ENCODE results near the gene PEAK1. TPM values are rescaled to one million over a fixed set of nuclear protein-coding genes. Genes with fewer than 3 reads are reported as not detected.

The PEAK1 gene
- total RNA-seq, 1 experiment from 2014 or later: 21.2 TPM

GRCh38 chr15:77135181-77135580, 284.7 kb downstream of the PEAK1 start:
- no peak overlapping the region for H3K23ac ChIP-seq (ENCODE audit: insufficient read length, low read depth, low read length)
- Mint-ChIP-seq H3K27me3 (ENCODE audit: low read depth) (no peaks in the 10 kb centered on the region; the same call in 1 of the 2 replicates), H3K36me3 (ENCODE audit: insufficient read depth in 1 of 3, low read depth in 3 of 3) (peaks cover 37 to 42% (median 41%) of the 10 kb centered on the region in 3 experiments), H3K9me3 (peaks cover 12 to 20% of the 10 kb centered on the region in 2 experiments), H3K4me3 (no peak overlapping the region), H3K4me1 (peaks cover 13 to 14% of the 10 kb centered on the region in 2 experiments), H3K27ac (no peak overlapping the region)
- WGBS (ENCODE audit: extremely low coverage, insufficient read length, low lambda C conversion rate): no CpG with 5 or more reads among the region's 4 CpGs
- H3K9ac ChIP-seq (ENCODE audit: extremely low read depth, insufficient read length, low read length): no peak overlapping the region
- H4K5ac ChIP-seq (ENCODE audit: insufficient read length, low read depth, low read length): no peak overlapping the region
- no peak overlapping the region for H2BK12ac ChIP-seq (ENCODE audit: insufficient read length, low read depth, low read length)
- H3K27ac ChIP-seq (ENCODE audit: insufficient read length, low read depth, low read length): no peak overlapping the region
- no peak overlapping the region for H2BK15ac ChIP-seq (ENCODE audit: low read depth, low read length)
- H4K91ac ChIP-seq (ENCODE audit: insufficient read length, low read depth, low read length): no peak overlapping the region
- no peak overlapping the region for H3T11ph ChIP-seq (ENCODE audit: low read length)
- no peak overlapping the region for H3K4ac ChIP-seq (ENCODE audit: low read depth, low read length)
- H3K79me1 ChIP-seq (ENCODE audit: insufficient read depth, low read depth, low read length, poor library complexity, severe bottlenecking): no peaks in the 10 kb centered on the region
- H3K18ac ChIP-seq (ENCODE audit: insufficient read length, low read depth, low read length): no peak overlapping the region
- no peak overlapping the region for H2BK20ac ChIP-seq (ENCODE audit: low read depth, low read length, poor library complexity, severe bottlenecking)
- no peak overlapping the region for H4K8ac ChIP-seq (replicated peaks; ENCODE audit: insufficient read length, low read depth, low read length)
- DNase-seq: no peak
- no peak overlapping the region for H3K4me2 ChIP-seq (ENCODE audit: insufficient read depth, insufficient read length, low read length)
- no peak overlapping the region for H3K14ac ChIP-seq (ENCODE audit: insufficient read depth, low read length)
- H3K79me2 ChIP-seq (ENCODE audit: insufficient read depth, low read length): no peaks in the 10 kb centered on the region
- H3K9me3 ChIP-seq (ENCODE audit: control insufficient read depth, low read depth, low read length): no peaks in the 10 kb centered on the region
- H4K20me1 ChIP-seq (ENCODE audit: control insufficient read depth, insufficient read depth, insufficient read length): no peaks in the 10 kb centered on the region
- H2AFZ ChIP-seq (ENCODE audit: low read length): no peak overlapping the region
- TF ChIP-seq CTCF (conservative IDR thresholded peaks at IDR 0.05): no peak
- H2BK5ac ChIP-seq (ENCODE audit: insufficient read length, low read length): no peak overlapping the region
- H3K23me2 ChIP-seq (ENCODE audit: insufficient read length, low read depth, low read length, poor library complexity, severe bottlenecking): no peaks in the 10 kb centered on the region
- no peaks in the 10 kb centered on the region for H3K27me3 ChIP-seq (ENCODE audit: insufficient read depth, low read length)
- no peak overlapping the region for H3K56ac ChIP-seq (ENCODE audit: insufficient read length, low read depth, low read length)
- no peaks in the 10 kb centered on the region; the same call in 1 of the 2 replicates for H3K4me1 ChIP-seq (ENCODE audit: insufficient read depth, low read length)
- no peak overlapping the region for H2BK120ac ChIP-seq (ENCODE audit: low read depth, low read length, poor library complexity, severe bottlenecking)
- no peak overlapping the region for H2AK5ac ChIP-seq (ENCODE audit: insufficient read length, low read length)

Measured in H9 (cell line).